GM20431 (cell line): ENCODE results near the gene PPP4R3C.
"Not testable (repeated sequence)": the region's sequence is repeated elsewhere in the genome, so short reads cannot be mapped to it uniquely, and the experiment has no call there.

Experiments
- in situ Hi-C: fragments of 300-500 bp; cut with MseI, MboI; formaldehyde crosslinking; loops from one replicate; pipeline ENCODE4 v1.15.0; 2020; ENCODE audit warnings: low sequenced_read_pairs; ENCODE audit not compliant: unreplicated experiment

Gene PPP4R3C

DNA sequence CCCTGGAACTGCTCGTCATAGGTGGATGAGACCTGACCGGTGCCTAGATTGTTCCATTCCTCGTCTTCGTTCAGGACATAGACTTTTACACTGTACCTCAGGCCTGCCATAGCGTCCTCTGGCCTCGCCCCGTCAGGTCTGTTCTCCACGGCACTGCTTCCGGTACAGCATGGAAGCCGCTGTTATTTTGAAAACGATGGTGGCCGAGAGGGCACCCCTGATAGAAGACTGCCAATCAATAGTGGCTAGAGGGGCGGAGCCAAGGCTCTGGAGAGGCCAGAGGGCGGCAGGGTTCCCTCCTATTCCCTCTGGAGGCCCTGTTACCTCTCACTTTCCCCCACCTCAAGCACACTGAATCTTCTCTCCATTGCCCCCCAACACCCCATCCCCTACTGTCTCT is at the start of gene PPP4R3C:
TSS of gene PPP4R3C (minus strand) at position 155 of the 400 bp plus-strand sequence. CDS start at position 110, 45 bp downstream.
- in situ Hi-C loops: no loop called here

DNA sequence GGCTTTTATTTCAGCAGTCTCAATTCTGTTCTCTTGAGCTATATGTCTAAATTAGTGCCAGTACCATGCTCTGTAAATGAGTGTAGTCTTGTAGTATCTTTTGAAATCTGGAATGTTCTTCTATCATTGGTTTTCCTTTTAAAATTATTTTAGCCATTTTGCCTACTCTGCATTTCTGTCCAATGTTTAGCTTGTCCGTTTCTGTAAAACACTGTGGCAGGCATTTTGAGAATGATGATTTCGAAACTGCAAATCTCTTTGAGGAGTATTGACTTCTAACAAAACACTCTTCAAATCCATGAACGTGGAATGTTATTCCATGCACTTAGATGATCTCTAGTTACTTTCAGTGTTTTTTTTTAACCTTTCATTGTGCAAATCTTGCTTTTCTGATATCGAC is 28.3 kb upstream of the PPP4R3C start:
- in situ Hi-C loops: no loop called here

DNA sequence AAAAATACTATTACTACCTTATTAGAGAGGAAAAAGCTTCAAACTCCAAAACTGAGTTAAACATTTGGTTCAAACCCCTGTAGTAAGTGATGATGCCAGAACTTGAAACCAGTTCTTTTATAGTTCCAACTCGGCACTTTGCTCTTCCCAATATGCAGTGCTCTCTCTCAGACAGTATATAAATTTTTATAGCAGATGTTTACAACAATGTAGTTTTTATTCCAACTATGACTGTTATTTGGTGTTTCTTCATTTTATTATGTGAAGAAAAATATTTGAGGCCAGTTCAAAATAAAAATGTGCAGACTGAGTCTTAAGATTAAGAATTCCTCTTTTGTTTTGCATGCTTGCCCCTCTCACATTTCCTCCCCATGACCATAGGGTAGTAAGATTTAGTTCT is 2.9 kb upstream of the PPP4R3C start:
- in situ Hi-C loops: no loop called here

DNA sequence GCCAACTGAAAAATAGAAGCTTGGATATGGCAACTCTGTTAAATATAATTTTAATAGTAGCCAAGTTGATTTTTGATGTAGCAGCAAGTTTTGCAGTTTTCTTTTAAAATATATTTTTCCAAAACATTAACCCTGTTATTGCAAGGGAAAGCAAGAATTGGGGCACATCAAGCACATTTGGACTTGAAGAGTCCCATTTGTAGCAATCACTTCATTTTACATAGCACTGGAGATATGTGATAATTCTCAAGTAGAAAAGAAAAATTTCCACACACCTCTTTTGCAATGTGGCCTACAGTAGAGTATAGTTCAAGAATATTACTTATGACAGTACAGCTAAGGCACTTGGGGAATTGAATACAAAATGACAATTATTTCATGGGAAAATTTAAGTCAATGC is 1.9 kb upstream of the PPP4R3C start:
- in situ Hi-C loops: no loop called here

DNA sequence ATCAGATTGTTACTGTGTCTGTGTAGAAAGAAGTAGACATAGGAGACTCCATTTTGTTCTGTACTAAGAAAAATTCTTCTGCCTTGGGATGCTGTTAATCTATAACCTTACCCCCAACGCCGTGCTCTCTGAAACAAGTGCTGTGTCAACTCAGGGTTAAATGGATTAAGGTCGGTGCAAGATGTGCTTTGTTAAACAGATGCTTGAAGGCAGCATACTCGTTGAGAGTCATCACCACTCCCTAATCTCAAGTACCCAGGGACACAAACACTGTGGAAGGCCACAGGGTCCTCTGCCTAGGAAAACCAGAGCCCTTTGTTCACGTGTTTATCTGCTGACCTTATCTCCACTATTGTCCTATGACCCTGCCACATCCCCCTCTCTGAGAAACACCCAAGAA is 4.0 kb downstream of the PPP4R3C start:
- in situ Hi-C loops: not testable (repeated sequence)

DNA sequence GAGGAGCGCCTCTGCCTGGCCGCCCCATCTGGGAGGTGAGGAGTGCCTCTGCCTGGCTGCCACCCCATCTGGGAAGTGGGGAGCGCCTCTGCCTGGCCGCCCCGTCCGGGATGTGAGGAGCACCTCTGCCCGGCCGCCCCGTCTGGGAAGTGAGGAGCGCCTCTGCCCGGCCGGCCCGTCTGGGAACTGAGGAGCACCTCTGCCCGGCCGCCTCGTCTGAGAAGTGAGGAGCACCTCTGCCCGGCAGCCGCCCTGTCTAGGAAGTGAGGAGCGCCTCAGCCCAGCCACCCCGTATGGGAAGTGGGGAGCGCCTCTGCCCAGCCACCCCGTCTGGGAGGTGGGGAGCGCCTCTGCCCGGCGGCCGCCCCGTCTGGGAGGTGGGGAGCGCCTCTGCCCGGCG is 4.6 kb downstream of the PPP4R3C start:
- in situ Hi-C loops: not testable (repeated sequence)

DNA sequence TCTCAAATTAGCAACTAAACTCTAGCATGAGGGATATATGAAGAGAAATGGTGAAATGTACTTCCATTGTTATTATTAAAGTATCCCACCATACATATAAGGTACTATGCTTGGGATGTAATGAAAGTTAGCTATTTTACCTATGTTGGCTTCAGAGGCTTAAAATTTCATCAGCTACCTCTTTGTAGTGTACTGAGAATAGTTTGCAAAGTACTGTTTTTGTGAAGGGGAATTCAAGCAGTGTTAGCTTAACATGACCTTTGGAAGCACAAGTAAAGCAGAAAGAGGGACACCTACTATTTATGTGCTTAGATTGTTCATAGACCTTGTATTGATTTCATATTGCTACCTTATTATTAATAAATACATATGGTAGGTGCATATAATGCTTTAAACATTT is 11.8 kb downstream of the PPP4R3C start:
- in situ Hi-C loops: no loop called here

DNA sequence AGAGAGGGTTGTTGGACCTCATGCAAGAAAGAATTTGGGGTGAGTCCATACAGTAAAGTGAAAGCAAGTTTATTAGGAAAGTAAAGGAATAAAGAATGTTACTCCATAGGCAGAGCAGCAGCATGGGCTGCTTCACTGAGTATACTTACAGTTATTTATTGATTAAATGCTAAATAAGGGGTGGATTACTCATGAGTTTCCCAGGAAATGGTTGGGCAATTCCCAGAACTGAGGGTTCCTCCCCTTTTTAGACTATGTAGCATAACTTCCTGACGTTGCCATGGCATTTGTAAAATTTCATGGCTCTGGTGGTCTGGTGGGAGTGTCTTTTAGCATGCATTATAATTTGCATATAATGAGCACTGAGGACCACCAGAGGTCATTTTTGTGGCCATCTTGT is 16.7 kb downstream of the PPP4R3C start:
- in situ Hi-C loops: no loop called here

DNA sequence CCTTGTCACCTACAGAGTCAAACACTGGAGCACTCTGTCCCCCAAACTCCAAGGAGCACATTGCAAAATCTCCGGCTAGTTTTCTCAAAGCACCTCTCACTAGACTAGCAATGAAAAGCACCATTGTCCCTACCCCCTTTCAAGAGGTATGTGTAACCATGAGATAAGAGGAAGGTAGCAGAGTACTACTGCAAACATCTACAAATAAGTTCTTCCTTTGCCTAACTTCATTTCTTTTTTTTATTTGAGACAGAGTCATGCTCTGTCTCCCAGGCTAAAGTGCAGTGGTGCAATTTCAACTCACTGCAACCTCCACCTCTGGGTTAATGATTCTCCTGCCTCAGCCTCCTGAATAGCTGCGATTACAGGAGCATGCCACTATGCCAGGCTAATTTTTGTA is 17.7 kb downstream of the PPP4R3C start:
- in situ Hi-C loops: no loop called here

DNA sequence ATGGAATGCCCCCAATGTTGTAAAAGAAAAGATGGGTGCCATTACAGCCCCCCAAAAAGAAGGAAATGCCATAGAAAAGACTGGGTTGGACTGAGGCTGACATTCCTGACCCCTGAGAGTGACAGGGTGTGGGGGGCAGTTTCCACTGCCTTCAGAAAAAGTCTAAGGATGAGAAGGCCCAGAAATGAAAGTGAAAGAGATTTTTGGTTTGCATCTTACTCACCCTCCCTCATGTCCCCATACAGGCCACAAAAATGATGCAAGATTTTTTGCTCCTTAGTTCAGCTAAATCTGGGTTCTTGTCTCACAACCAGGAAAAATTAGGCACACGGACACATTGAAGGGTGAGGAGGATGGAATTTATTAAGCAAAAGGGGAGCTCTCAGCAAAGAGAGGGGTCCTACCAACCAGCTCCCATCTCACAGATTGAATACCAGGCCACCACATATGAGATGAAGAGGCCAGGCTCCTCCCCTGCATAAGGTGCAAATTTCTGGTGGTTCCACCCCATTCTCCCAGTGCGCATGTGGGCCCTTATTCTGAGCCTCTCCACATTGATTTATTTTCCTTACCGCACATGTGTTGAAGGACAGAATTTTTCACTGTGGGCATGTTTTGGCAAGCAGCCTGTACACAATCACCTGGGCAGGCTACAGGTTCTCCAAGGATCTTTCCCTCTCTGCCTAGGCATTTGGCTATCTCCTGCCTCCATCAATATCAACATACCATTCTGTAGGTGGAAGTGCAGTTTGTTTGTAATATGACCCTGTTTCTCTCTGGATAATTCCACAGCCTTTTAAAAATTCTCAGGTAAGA is 18.8 kb downstream of the PPP4R3C start:
- in situ Hi-C loops: no loop called here

DNA sequence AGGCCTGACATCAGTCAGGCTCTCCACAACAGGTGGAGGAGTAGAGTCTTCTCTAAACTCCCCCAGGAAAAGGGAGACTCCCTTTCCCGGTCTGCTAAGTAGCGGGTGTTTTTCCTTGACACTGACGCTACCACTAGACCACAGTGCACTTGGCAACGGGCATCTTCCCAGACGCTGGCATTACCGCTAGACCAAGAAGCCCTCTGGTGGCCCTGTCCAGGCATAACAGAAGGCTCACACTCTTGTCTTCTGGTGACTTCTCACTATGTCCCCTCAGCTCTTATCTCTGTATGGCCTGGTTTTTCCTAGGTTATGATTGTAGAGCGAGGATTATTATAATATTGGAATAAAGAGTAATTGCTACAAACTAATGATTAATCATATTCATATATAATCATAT is 20.7 kb downstream of the PPP4R3C start:
- in situ Hi-C loops: not testable (repeated sequence)

DNA sequence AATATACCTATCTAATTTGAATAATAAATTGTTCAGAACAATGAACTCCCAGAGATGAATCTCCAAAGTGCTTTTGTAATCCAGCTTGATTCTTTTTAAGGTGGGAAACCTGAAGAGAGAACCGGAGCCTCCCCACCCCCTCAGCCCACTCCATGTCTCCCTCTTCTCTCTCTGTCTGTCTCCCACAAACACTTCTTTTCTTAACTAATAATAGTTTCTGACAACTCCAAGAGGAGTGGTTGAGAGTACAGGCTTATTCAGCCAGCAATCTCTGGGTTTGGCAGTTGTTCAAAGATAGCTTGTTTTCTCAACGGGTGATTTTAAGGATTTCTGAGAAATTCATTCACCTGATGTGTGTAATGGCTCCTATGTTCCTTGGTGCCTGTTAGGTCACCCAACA is 23.4 kb downstream of the PPP4R3C start:
- in situ Hi-C loops: no loop called here

DNA sequence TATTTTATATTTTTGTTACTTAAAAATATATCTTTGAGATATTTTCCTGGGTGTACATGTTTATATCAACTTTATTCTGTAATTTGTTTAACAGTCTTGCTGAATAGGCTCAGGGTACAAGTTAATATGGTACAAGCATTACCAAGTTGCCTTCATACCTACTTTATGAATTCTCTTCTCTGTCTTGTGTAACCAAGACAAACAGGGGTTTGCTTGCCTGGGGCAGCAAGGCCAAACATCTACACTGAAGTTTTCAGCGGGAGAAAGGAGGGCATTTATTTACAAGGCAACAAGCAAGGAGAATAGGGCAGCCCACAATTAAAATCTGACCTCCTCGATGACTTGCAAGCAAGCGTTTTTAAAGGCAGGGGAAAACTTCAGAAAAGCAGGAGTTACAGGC is 24.2 kb downstream of the PPP4R3C start:
- in situ Hi-C loops: no loop called here

DNA sequence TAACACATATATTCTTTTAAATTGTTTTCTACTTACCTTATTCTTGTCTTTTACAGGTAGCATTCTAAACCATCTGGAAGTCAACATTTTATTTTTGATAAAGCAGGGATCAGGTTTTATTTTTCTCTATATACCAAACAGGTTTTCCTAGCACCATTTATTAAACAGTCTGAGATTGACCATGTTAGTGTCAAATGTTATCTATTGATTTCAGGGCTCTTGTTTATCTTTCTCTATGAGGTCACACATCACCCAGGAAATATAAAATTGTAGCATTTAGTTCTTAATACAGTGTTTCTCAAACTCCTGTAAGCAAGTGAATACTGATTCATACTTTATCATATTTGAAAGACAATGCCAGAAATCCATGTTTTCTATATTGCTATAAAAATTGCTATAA is 28.1 kb downstream of the PPP4R3C start:
- in situ Hi-C loops: no loop called here
